Fibroblast of mammary gland (primary cell): ENCODE data around the gene NCAN.

Source experiments
- DNase-seq: peaks from one replicate; pipeline ENCODE4 v3.0.0-alpha.2; 2010; ENCODE audit warnings: low read depth
- H3K4me3 ChIP-seq: 2 replicates; pipeline ENCODE4 v1.5.1; 2011; ENCODE audit warnings: low read depth, mild to moderate bottlenecking, low read length, moderate library complexity; ENCODE audit not compliant: control insufficient read depth
- TF ChIP-seq, protein P1 (sequence below): conservative IDR thresholded peaks from 2 replicates; pipeline ENCODE4 v1.5.1; 2011; ENCODE audit warnings: low read depth, low read length, inconsistent platforms; ENCODE audit not compliant: control insufficient read depth, insufficient read depth

NCAN gene

DNA sequence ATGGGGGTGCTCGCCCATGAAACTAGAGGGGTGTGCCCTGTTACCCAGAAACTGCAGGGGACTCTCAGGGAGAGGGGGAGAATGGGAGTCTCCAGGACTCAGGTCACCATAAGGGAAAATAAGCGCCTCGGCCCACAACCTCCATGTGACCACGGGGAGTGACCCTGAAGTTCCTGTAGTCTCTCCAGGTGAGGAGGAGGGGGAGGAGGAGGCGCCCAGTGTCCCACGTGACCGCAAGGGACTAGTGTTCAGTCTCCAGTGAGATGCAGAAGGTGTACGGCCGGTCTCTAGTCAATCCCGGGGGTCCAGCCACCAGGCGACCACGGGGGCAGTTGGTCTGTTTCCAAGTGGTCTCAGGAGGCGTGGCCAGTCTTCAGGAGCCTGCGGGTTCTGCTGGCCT lies 45.4 kb downstream of the NCAN start:
- TF ChIP-seq, protein P1, sequence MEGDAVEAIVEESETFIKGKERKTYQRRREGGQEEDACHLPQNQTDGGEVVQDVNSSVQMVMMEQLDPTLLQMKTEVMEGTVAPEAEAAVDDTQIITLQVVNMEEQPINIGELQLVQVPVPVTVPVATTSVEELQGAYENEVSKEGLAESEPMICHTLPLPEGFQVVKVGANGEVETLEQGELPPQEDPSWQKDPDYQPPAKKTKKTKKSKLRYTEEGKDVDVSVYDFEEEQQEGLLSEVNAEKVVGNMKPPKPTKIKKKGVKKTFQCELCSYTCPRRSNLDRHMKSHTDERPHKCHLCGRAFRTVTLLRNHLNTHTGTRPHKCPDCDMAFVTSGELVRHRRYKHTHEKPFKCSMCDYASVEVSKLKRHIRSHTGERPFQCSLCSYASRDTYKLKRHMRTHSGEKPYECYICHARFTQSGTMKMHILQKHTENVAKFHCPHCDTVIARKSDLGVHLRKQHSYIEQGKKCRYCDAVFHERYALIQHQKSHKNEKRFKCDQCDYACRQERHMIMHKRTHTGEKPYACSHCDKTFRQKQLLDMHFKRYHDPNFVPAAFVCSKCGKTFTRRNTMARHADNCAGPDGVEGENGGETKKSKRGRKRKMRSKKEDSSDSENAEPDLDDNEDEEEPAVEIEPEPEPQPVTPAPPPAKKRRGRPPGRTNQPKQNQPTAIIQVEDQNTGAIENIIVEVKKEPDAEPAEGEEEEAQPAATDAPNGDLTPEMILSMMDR, result no peak
- no peak for DNase-seq
- H3K4me3 ChIP-seq, result no peak overlapping the region

DNA sequence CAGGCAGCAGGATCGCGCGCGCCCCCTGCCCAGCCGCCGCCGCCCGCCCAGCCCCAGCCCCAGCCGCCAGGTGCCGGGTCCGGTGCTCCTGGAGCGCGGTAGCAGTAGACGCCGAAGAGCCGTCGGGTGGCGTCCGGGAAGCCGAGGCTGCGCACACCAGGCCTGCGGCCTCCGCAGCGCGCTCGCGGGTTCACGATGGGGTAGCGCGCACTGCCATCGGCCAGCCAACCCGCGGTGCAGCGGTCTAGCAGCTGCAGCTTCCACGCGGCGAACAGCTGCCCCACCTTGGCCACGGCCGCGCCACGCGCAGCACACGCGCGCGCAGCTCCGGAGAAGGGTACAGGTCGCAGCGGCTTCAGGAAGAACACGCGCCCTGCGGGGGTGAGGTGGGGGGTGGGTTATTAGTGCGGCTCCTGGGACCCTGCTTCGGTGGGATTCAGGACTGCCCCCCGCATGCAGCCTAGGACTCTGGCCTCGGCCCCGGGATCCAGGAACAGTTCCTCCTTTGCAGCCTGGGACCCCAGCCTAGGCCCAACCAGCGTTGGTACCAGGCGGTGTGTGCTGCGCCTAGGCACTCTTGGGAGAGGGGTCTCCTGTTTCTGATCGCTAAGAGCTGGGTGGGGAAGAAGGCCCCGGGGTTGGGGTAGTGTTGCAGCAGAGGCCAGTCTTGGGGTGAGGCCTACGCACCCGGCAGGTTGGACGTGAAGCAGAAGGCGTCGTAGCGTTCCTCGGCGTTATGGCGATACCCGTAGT lies 46.3 kb downstream of the NCAN start:
- no peak for DNase-seq
- TF ChIP-seq, protein P1, result no peak

DNA sequence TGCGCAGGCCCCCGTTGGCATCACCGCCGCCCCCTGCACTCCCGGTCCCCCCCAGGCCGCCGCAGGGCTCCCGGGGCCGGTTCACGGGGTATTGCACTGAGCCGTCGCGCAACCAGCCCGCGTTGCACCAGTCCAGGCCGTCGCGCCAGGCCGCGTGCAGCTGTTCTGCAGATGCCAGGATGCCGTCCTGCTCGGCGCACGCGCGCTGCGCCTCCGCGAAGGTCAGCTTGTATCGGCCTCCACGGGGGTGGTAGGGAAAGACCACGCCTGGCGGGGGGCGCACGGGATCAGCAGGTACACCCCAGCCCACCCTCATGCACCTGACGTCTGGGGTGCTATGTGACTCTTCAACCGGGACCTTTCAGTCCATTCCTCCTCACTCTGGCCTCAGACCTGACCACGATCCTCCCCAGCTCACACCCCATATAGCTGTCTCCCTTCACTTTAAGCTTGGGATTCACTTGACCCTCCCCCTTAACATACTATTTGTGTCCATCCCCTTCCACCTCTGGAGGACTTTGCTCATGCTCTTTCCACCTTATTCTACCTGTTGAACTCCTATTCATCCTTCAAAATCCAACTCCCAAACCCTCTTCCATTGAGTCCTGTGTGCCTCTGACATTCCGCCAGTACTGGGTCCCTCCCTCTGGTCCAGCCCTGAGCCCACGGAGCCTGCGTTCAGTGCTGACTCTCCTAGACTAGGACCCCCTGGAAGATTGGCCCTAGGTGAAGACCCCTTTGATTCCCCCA lies 47.0 kb downstream of the NCAN start:
- DNase-seq, result no peak
- TF ChIP-seq, protein P1, result no peak
- no peak overlapping the region for H3K4me3 ChIP-seq

More for the DNA sequence above, 46.3 kb downstream of the NCAN start:
- no peak overlapping the region for H3K4me3 ChIP-seq

DNA sequence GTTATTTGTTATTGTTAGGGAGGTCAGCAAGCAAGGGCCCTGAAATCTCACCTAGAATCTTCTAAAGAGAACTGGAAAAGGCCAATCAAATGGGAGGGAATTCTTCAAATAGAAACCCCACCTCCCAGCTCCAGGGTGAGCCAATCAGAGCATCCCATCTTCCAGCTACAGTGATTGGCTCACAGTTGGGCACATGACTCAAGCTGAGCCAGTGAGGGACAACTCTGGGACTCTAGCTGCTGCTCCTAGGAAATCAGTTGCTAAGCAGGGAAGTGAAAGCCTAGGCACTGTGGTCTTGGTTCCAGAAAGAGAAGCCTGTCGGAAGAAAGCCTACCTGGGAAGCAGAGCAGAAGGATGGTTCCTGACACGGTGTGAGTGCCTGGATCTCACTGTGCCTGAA lies 48.0 kb downstream of the NCAN start:
- DNase-seq, result peak; percentile 43
- TF ChIP-seq, protein P1, result no peak
- H3K4me3 ChIP-seq, result no peak overlapping the region

DNA sequence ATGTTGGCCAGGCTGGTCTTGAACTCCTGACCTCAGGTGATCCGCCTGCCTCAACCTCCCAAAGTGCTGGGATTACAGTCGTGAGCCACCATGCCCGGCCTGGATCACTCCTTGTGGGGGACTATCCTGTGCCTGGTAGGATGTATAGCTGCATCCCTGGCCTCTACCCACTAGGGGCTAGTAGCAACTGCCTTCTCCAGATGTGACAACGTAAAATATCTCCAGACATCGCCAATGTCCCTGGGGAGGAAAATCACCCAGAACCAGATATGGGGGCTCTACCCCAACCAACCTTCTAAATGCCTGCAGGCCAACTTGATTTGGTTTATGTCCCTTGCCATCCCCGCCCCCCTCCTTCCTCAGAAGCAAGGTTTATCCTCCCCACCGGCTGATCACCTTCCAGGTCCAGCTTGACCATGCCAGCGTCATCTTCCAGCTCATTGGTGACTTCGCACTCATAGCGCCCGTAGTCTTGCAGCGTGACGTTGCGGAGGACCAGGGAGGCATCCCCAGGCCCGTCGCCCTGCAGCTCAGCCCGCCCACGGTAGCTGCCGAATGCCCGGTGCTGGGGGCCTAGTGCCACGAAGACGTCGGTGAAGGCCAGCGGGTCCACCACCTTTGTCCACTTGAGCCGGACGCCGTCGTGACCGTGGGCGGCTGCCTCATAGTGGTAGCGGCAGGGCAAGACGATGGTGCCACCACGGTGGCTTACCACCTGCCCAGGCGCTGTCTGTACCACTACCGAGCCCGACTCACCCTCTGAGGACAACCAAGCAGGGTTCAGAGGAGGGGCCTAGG lies 48.9 kb downstream of the NCAN start:
- TF ChIP-seq, protein P1, result no peak
- DNase-seq, result no peak
- no peak overlapping the region for H3K4me3 ChIP-seq

DNA sequence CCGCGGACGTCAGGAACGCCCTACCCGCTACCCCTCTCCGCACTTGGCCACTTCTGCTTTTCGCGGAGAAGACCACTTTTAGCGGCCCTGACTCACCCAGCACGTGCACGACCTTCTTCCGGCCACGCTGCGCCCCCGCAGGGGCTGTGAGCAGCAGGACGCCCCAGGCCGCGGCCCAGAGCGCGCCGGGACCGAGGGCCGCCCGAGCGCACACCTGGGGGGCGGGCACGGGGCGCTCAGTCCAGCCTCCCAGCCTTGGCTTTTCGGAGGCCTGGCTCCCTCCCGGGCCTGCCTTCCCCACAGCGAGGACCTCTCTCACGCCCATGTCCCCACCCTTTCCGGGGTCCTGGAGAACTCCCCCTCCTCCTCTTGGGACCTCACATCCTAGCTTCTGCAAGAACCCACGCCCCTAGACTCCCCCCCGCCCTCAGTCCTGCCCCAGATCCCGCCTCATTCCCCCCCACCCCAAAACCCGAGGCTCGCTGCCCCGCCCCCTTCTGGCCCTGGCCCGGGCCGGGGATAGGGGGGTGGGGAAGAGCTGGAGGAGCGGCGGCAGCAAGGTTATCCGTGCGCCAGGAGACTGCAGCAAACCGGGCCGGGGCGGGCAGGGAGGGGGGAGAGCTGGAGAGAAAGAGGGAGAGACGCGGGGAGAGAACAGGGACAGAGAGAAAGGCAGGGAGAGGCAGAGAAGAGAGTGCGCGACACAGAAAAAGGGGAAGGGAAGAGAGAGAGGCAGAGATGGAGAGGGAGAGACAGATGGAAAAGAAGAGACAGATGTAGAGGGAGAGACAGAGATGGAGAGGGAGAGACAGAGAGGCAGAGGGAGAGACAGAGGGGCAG lies 49.8 kb downstream of the NCAN start:
- DNase-seq, result no peak
- TF ChIP-seq, protein P1, result no peak
- no peak overlapping the region for H3K4me3 ChIP-seq
